Subcutaneous adipose tissue (tissue), 4 donors: Measurements from ENCODE around the gene NEURL1B. TPM values are rescaled to one million over a fixed set of nuclear protein-coding genes. Genes with fewer than 3 reads are reported as not detected.

Source experiments
- CTCF ChIP-seq: fragments of 450-650 bp; IDR thresholded peaks from one replicate; pipeline ENCODE4 v1.5.1; 2016; ENCODE audit warnings: low read depth, mild to moderate bottlenecking, control low read depth, antibody characterized with exemption, moderate library complexity
- total RNA-seq, 4 donors: library from RNA; depleted of rRNA; stranded (reverse); fragments of >200 nt; gene quantifications; one replicate each; pipeline ENCODE4 v1.1.0, GENCODE V29; 2016

The NEURL1B gene
- total RNA-seq, 4 donors from 2014 or later, result 4.9 to 38.4 (median 13.0) TPM

GRCh38 chr5:172669386-172670004 lies 28.4 kb downstream of the NEURL1B start:
- no peak for TF ChIP-seq CTCF

GRCh38 chr5:172670005-172670402 lies 28.9 kb downstream of the NEURL1B start:
- TF ChIP-seq CTCF, result no peak

- TF ChIP-seq CTCF, result no peak
These were observed 29.4 kb downstream of the NEURL1B start for GRCh38 chr5:172670444-172670843.

- TF ChIP-seq CTCF, result no peak
These were observed 30.0 kb downstream of the NEURL1B start for GRCh38 chr5:172671091-172671490.

- TF ChIP-seq CTCF, result no peak
These were observed 31.6 kb downstream of the NEURL1B start for GRCh38 chr5:172672681-172673080.

GRCh38 chr5:172674155-172674554 lies 33.1 kb downstream of the NEURL1B start:
- no peak for TF ChIP-seq CTCF

- TF ChIP-seq CTCF, result no peak
These were observed 35.9 kb downstream of the NEURL1B start for GRCh38 chr5:172676914-172677475.
